GM23338 (cell line): ENCODE results near the gene SLC36A2.

Source experiments
- EZH2 ChIP-seq: fragments of 200-600 bp; sonication (generic); IDR thresholded peaks from one replicate; pipeline ENCODE4 v1.8.0; 2017; ENCODE audit warnings: antibody characterized with exemption, mild to moderate bottlenecking, low read depth; ENCODE audit not compliant: unreplicated experiment
- EZH2phosphoT487 ChIP-seq: fragments of 200-600 bp; sonication (generic); IDR thresholded peaks from one replicate; pipeline ENCODE4 v1.8.1; 2018; ENCODE audit warnings: antibody characterized with exemption; ENCODE audit not compliant: unreplicated experiment
- JUNB ChIP-seq: IDR thresholded peaks from one replicate; pipeline ENCODE4 v1.6.1; 2016; ENCODE audit warnings: antibody characterized with exemption; ENCODE audit not compliant: unreplicated experiment
- POLR2AphosphoS5 ChIP-seq: IDR thresholded peaks from 2 replicates; pipeline ENCODE4 v1.6.1; 2016; ENCODE audit warnings: antibody characterized with exemption, low read depth
- ZNF114 ChIP-seq: fragments of 250-450 bp; sonication (Bioruptor Pico); IDR thresholded peaks from 2 replicates; pipeline ENCODE4 v1.5.0; 2020; ENCODE audit warnings: mild to moderate bottlenecking, moderate library complexity
- TF ChIP-seq, protein P1 (sequence below), 2 experiments: fragments of 200-600 bp in 1 of 2; sonication (generic) in 1 of 2; conservative IDR thresholded peaks; 2 replicates each; pipeline versions ENCODE4 v1.5.1 to v1.6.1; 2016 to 2017; ENCODE audit warnings: antibody characterized with exemption in 2 of 2, low read depth in 2 of 2, mild to moderate bottlenecking in 2 of 2, moderate library complexity in 1 of 2
- TF ChIP-seq, protein P2 (sequence below): IDR thresholded peaks from one replicate; pipeline ENCODE4 v1.6.1; 2018; ENCODE audit warnings: antibody characterized with exemption; ENCODE audit not compliant: unreplicated experiment

DNA sequence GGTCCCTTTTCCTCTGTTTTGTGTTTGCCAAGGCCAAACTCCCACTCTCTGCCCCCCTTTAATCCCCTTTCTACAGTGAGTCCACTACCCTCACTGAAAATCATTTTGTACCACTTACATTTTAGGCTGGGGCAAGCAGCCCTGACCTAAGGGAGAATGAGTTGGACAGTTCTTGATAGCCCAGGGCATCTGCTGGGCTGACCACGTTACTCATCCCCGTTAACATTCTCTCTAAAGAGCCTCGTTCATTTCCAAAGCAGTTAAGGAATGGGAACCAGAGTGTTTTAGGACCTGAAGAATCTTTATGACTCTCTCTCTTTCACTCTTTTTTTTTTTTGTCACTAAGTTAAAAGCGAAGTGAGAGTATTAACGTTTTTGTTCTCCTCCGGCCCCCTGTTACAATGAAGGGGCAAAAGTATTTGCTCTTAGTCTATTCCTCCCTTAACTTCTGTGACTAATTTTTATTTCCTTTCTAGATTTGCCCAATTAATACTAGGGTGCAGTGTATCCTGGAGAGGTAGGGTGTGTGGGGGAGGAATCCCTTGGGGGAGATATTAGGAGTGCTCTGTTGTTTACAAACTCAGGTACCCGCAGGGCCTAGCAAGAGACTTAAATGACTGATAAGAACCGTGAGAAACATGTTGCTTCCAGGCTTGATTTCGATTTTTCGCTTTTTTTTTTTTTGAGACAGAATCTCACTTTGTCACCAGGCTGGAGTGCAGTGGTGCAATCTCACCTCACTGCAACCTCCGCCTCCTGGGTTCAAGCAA is 79.7 kb downstream of the SLC36A2 start:
- TF ChIP-seq, protein P1, sequence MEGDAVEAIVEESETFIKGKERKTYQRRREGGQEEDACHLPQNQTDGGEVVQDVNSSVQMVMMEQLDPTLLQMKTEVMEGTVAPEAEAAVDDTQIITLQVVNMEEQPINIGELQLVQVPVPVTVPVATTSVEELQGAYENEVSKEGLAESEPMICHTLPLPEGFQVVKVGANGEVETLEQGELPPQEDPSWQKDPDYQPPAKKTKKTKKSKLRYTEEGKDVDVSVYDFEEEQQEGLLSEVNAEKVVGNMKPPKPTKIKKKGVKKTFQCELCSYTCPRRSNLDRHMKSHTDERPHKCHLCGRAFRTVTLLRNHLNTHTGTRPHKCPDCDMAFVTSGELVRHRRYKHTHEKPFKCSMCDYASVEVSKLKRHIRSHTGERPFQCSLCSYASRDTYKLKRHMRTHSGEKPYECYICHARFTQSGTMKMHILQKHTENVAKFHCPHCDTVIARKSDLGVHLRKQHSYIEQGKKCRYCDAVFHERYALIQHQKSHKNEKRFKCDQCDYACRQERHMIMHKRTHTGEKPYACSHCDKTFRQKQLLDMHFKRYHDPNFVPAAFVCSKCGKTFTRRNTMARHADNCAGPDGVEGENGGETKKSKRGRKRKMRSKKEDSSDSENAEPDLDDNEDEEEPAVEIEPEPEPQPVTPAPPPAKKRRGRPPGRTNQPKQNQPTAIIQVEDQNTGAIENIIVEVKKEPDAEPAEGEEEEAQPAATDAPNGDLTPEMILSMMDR (conservative IDR thresholded peaks at IDR 0.05; ENCODE audit: low read depth in 2 of 2), result no peak
- no peak for TF ChIP-seq EZH2
- TF ChIP-seq, protein P2, sequence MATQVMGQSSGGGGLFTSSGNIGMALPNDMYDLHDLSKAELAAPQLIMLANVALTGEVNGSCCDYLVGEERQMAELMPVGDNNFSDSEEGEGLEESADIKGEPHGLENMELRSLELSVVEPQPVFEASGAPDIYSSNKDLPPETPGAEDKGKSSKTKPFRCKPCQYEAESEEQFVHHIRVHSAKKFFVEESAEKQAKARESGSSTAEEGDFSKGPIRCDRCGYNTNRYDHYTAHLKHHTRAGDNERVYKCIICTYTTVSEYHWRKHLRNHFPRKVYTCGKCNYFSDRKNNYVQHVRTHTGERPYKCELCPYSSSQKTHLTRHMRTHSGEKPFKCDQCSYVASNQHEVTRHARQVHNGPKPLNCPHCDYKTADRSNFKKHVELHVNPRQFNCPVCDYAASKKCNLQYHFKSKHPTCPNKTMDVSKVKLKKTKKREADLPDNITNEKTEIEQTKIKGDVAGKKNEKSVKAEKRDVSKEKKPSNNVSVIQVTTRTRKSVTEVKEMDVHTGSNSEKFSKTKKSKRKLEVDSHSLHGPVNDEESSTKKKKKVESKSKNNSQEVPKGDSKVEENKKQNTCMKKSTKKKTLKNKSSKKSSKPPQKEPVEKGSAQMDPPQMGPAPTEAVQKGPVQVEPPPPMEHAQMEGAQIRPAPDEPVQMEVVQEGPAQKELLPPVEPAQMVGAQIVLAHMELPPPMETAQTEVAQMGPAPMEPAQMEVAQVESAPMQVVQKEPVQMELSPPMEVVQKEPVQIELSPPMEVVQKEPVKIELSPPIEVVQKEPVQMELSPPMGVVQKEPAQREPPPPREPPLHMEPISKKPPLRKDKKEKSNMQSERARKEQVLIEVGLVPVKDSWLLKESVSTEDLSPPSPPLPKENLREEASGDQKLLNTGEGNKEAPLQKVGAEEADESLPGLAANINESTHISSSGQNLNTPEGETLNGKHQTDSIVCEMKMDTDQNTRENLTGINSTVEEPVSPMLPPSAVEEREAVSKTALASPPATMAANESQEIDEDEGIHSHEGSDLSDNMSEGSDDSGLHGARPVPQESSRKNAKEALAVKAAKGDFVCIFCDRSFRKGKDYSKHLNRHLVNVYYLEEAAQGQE, result no peak
- TF ChIP-seq JUNB, result no peak
- no peak for TF ChIP-seq POLR2AphosphoS5
- TF ChIP-seq EZH2phosphoT487, result no peak
- no peak for TF ChIP-seq ZNF114 (CRISPR knock-in tag)
